Heart right ventricle (tissue), 16 donors: ENCODE measurements around the gene CMSS1. TPM values are rescaled to one million over a fixed set of nuclear protein-coding genes. Genes with fewer than 3 reads are reported as not detected.
A peak's percentile ranks its signal among the peaks of the same experiment; 100 is the strongest.
"Not testable (repeated sequence)": the region's sequence is repeated elsewhere in the genome, so short reads cannot be mapped to it uniquely, and the experiment has no call there.

Source experiments
- ATAC-seq, 8 donors: fragments of 200-7000 bp; cut with Tn5 transposase; one replicate each; pipeline ENCODE4 v1.9.1; 2020; ENCODE audit warnings: mild to moderate bottlenecking in 8 of 8, moderate library complexity in 8 of 8, moderate number of reproducible peaks in 1 of 8
- DNase-seq, 2 donors: peaks; one replicate each; pipeline ENCODE4 v3.0.0-alpha.2; 2020
- H3K27ac ChIP-seq, 10 donors: fragments of 200-600 bp; sonication (generic) in 2 of 10; one replicate each; pipeline versions ENCODE4 v1.5.0 to v1.8.0; 2020 to 2022; ENCODE audit warnings: mild to moderate bottlenecking in 3 of 10
- H3K27me3 ChIP-seq, 7 donors: fragments of 200-600 bp; one replicate each; pipeline ENCODE4 v1.8.0; 2021 to 2022; ENCODE audit warnings: mild to moderate bottlenecking in 2 of 7
- H3K36me3 ChIP-seq, 9 donors: fragments of 200-600 bp; sonication (generic) in 1 of 9; one replicate each; pipeline versions ENCODE4 v1.5.0 to v1.8.0; 2020 to 2022; ENCODE audit warnings: mild to moderate bottlenecking in 2 of 9
- H3K4me1 ChIP-seq, 9 donors: fragments of 200-600 bp; sonication (generic) in 1 of 9; one replicate each; pipeline versions ENCODE4 v1.5.0 to v1.8.0; 2020 to 2022; ENCODE audit warnings: mild to moderate bottlenecking in 4 of 9
- H3K4me3 ChIP-seq, 10 donors: fragments of 200-600 bp; sonication (generic) in 2 of 10; one replicate each; pipeline versions ENCODE4 v1.5.0 to v1.8.0; 2020 to 2022; ENCODE audit warnings: mild to moderate bottlenecking in 7 of 10, moderate library complexity in 2 of 10
- H3K9me3 ChIP-seq, 11 donors: fragments of 200-600 bp in 10 of 11; sonication (generic) in 2 of 11; one replicate each; pipeline versions ENCODE4 v1.5.0 to v1.8.0; 2013 to 2022; ENCODE audit warnings: mild to moderate bottlenecking in 2 of 11, control low read depth in 1 of 11, moderate library complexity in 1 of 11
- CTCF ChIP-seq, 9 donors: fragments of 200-600 bp; sonication (generic) in 2 of 9; IDR thresholded peaks; one replicate each; pipeline versions ENCODE4 v1.5.0 to v1.8.0; 2021 to 2022; ENCODE audit warnings: antibody characterized with exemption in 9 of 9, mild to moderate bottlenecking in 5 of 9, moderate library complexity in 1 of 9
- WGBS, 2 donors: extraction: QIAGEN DNeasy Blood & Tissue Kit; methylation state at CpG; one replicate each; pipeline ENCODE4 v1.1.7; 2013; ENCODE audit warnings: inconsistent platforms in 1 of 2; 5-methylcytosine and 5-hydroxymethylcytosine counted together
- intact Hi-C, 10 donors: fragments of 100-400 bp; cut with DNase I; formaldehyde crosslinking; loops; one replicate each; pipeline versions ENCODE4 v1.11.1 to v1.14.2; 2022
- polyA plus RNA-seq, 2 donors: library from polyadenylated mRNA; stranded (reverse); fragments of 200-250 nt; gene quantifications; one replicate each; pipeline ENCODE4 v1.2.3, GENCODE V29; 2013
- total RNA-seq, 10 donors: library from RNA; stranded (reverse); fragmentation: NEBNext Ultra II Directional in 3 of 10; extraction: Animal tissue kit (Norgen Biotek cat#: 25700) in 3 of 10; gene quantifications; one replicate each; pipeline versions ENCODE4 v1.2.1 to v1.2.4, GENCODE V29; 2021 to 2023
- donor health status: Arrhythmogenic right ventricular cardiomyopathy.
- donor health status: ischemic (EF 13 %, LVEDD 7.1; RV severe dilation, severe dysfunction).
- donor health status: healthy with polysubstance abuse.
- donor health status: DM: no; HTN: yes; CAD: no.
- donor health status: DM: no; HTN: no; CAD: no.
- donor health status: ischemic (EF 25% LVEDD 6.9; RV normal size, moderate dysfunction).
- donor health status: ischemic (EF 25% LVEDD 5.7; RV mildly dilated, moderate dysfunction).
- donor health status: healthy.
- donor health status: DM: yes; HTN: yes; CAD: no.
- donor health status: Ischemic cardiomyopathy.
- donor health status: ischemic (EF 35%, LVEDD 5.7; RV mildly dilated, moderate dysfunction).
- donor health status: nonischemic (EF 11% LVEDD 7.7; RV severe dilation, severe dysfunction).
- donor health status: DM: yes; HTN: yes; CAD: no.
- donor health status: PGD.
- donor health status: ischemic (EF 29% LVEDD 5.4; RV normal size, mild dysfunction).
- donor health status: nonischemic (EF 23%, LVEDD 6.1; RV moderate dilation, normal function).

CMSS1 gene
- total and polyA plus RNA-seq, 12 donors: 24.6 to 45.4 (median 34.6) TPM

- Histone ChIP-seq H3K4me3 (no peak overlapping the region), H3K9me3 (no peaks in the 10 kb centered on the region), H3K27me3 (no peaks in the 10 kb centered on the region), H3K36me3 (peaks cover 0 to 13% (median 0%) of the 10 kb centered on the region in 9 donors), H3K4me1 (peaks cover 0 to 47% (median 23%) of the 10 kb centered on the region in 9 donors), H3K27ac (peak overlapping the region in 3 of 10 donors; percentile 14 to 43 (median 28))
- no peak for TF ChIP-seq CTCF (IDR thresholded peaks at IDR 0.05)
- WGBS, 2 donors: 63 to 74% methylated on average over 3 of the region's 3 CpGs
- intact Hi-C loops: loop anchor here in 1 of 10 donors (5.0 kb wide), 2 partner anchors 231 to 421 kb away; no protein-coding TSS in a partner anchor
- peak in 1 of 2 donors; percentile 17 for DNase-seq
- peak in 4 of 8 donors; percentile 41 to 64 (median 44) for ATAC-seq
Observed at GRCh38 chr3:99836681-99837080, 19.0 kb downstream of the CMSS1 start.

GRCh38 chr3:99837715-99838114 lies 20.1 kb downstream of the CMSS1 start:
- intact Hi-C loops: loop anchor here in 1 of 10 donors (5.0 kb wide), 2 partner anchors 230 to 420 kb away; no protein-coding TSS in a partner anchor
- Histone ChIP-seq H3K4me3 (no peak overlapping the region), H3K27me3 (no peaks in the 10 kb centered on the region), H3K9me3 (no peaks in the 10 kb centered on the region), H3K27ac (peak overlapping the region in 2 of 10 donors; percentile 36 to 43), H3K4me1 (peaks cover 0 to 48% (median 20%) of the 10 kb centered on the region in 9 donors), H3K36me3 (peaks cover 0 to 13% (median 0%) of the 10 kb centered on the region in 9 donors)
- DNase-seq (no peak), ATAC-seq (no peak)
- WGBS, 2 donors: 94 to 98% methylated on average over 1 of the region's 1 CpG
- TF ChIP-seq CTCF (IDR thresholded peaks at IDR 0.05): no peak

- DNase-seq (no peak), ATAC-seq (no peak)
- Histone ChIP-seq H3K36me3 (peaks cover 0 to 13% (median 0%) of the 10 kb centered on the region in 9 donors), H3K27me3 (no peaks in the 10 kb centered on the region), H3K9me3 (no peaks in the 10 kb centered on the region), H3K27ac (no peak overlapping the region), H3K4me3 (no peak overlapping the region), H3K4me1 (peaks cover 0 to 53% (median 25%) of the 10 kb centered on the region in 9 donors)
- no peak for TF ChIP-seq CTCF (IDR thresholded peaks at IDR 0.05)
- intact Hi-C loops: loop anchor here in 1 of 10 donors (5.0 kb wide), 2 partner anchors 229 to 419 kb away; no protein-coding TSS in a partner anchor
Observed at GRCh38 chr3:99838755-99839154, 21.1 kb downstream of the CMSS1 start.

- no peak overlapping the region for H3K27ac ChIP-seq
- no peak overlapping the region for H3K4me3 ChIP-seq
- ATAC-seq (no peak), DNase-seq (no peak)
- H3K27me3 ChIP-seq: no peaks in the 10 kb centered on the region
- TF ChIP-seq CTCF (IDR thresholded peaks at IDR 0.05): no peak
- peaks cover 0 to 55% (median 30%) of the 10 kb centered on the region in 9 donors for H3K4me1 ChIP-seq
- intact Hi-C loops: loop anchor here in 9 of 10 donors (5.0 to 10.0 kb wide), 9 partner anchors 168 to 418 kb away; no protein-coding TSS in a partner anchor
- H3K9me3 ChIP-seq: no peaks in the 10 kb centered on the region
- H3K36me3 ChIP-seq: peaks cover 0 to 13% (median 0%) of the 10 kb centered on the region in 9 donors
- WGBS, 2 donors: 88 to 89% methylated on average over 1 of the region's 1 CpG
Observed at GRCh38 chr3:99839613-99840012, 22.0 kb downstream of the CMSS1 start.

DNA sequence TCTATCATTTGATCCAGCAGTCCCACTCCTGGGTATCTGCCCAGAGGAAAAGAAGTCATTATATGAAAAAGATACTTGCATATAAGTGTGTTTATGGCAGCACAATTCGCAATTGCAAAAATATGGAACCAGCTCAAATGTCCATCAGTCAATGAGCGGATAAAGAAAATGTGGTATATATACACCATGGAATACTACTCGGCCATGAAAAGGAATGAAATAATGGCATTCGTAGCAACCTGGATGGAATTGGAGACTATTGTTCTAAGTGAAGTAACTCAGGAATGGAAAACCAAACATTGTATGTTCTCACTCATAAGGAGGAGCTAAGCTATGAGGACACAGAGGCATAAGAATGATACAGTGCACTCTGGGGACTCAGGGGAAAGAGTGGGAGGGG lies 24.3 kb downstream of the CMSS1 start:
- not testable (repeated sequence) for H3K27ac ChIP-seq, ATAC-seq, DNase-seq, H3K27me3 ChIP-seq, H3K9me3 ChIP-seq, H3K4me3 ChIP-seq
- peaks cover 0 to 60% (median 47%) of the 10 kb centered on the region in 9 donors for H3K4me1 ChIP-seq
- intact Hi-C loops: loop anchor here in 8 of 10 donors (2.0 to 10.0 kb wide), 11 partner anchors 165 to 415 kb away; no protein-coding TSS in a partner anchor
- WGBS, 2 donors: 98 to 99% methylated on average over 4 of the region's 4 CpGs
- peaks cover 0 to 13% (median 0%) of the 10 kb centered on the region in 9 donors for H3K36me3 ChIP-seq
